ENCODE measurements around the gene CD48.

Gene CD48

GRCh38 chr1:160676869-160677597, 34.6 kb downstream of the CD48 start:
- no peak for DNase-seq (ENCODE audit: low read depth)

DNA sequence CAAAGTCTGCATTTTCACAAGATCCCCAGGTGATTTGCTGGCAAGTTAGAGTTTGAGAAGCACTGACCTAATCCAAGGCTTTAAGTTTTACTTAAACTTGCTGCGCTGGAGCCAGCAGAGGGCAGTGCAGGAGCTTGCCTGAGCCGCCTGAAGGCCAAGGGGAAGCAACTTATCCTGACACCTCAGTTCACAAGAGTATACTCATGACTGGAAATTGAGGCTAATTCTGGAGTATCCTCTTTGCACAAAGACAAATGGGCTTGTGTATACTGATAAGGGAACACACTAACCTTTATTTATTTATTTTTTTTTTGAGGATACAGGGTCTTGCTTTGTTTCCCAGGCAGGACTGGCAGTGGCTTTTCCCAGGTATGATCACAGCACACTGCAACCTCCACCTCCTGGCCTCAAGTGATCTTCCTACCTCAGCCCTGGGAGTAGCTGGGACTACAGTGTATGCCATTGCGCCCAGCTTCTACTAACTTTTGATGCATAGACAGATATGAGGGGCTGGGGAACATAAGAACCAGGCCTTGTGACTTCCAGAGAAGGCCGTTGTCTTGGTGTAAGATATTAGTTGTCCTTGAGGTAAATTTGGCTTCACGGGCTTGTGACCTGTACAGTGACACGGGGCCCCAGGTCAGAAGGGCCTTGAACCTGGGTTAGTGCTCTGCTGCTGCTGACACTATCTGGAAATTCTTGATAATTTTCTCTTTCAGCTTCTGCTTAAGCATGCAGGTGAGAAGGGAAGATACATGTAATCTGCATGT, 35.8 kb downstream of the CD48 start:
- peak; percentile 62 for DNase-seq (ENCODE audit: low read depth)

GRCh38 chr1:160674415-160674814, 37.2 kb downstream of the CD48 start:
- no peak for DNase-seq (ENCODE audit: low read depth)

DNA sequence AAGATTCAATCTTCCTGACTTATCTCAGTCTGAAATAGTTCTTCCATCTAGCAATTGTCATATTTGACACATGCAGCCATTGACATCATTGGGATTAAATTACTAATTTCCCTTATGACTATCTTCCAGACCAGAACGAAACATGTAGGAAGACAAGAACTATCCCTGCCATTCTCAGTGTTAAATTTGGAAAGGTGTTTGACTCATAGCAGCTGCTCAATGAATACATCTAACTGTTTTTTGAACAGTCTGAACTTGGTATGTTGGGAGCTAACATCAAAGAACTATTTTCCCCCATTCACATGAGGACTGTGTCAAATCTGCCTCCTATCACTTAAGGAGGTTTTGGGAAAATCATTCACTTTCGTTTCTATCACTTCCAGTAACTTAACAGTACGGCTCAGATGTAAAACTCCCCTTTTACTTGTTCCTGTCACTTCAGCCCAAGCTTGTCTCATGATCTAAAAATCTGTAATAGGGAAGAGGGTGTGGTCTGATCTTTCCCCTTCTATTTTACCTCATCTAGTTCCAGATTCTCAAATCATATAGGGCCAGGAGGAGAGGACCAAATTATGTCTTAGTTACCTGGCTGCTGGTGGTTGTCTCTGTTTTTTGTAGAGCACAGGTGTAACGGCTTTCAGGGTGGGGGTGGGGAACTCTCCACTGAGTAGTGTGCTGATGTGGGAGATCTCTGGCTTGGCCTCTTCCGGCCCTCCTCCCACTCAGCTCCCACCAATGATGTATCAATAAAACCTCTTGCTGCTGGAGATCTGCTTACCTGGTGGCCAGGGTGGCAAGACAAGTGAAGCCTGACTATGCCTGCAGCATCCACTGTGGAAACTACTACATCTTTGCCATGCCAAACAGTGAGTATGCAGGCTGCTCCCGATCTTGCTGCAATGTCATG, 38.6 kb downstream of the CD48 start:
- DNase-seq (ENCODE audit: low read depth) = no peak

GRCh38 chr1:160671603-160672517, 39.8 kb downstream of the CD48 start:
- no peak for DNase-seq (ENCODE audit: low read depth)

- DNase-seq (ENCODE audit: low read depth) = no peak
Measured at GRCh38 chr1:160670701-160671100, 40.9 kb downstream of the CD48 start.

DNA sequence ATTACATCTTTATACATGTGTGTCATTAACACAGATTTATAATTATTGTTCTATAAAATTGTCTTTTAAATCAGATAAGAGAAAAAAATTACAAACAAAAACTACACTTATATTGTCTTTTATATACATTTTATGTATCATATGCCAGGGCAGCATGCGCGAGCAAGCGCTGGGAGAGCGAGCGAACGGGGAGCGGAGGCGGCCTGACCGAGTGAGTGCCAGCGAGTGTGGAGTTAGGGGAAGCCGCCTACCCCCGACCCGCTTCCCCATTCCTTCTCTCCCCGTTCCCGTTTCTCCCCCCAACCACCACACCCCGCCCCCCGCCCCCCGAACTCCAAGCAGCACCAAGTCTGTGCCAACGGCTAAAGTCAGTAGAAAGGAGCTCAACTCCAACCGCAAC, 41.8 kb downstream of the CD48 start:
- no peak for DNase-seq (ENCODE audit: low read depth)

- no peak for DNase-seq (ENCODE audit: low read depth)
Measured at GRCh38 chr1:160669276-160669675, 42.3 kb downstream of the CD48 start.

DNA sequence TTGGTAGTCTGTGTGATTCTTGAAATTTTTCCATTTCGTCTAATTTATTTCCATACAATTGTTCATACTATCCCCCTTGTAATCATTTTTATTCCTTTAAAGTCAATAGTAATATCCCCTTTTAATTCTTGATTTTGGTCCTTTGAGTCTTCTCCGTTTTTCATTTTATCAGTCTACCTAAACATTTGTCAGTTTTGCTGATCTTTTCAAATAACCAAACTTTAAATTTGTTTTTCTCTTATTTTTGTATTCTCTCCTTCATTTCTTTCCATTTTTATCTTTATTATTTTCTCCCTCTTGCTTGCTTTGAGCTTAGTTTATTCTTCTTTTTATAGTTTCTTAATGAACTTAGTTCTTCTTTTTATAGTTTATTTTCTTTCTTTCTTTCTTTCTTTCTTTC, 43.7 kb downstream of the CD48 start:
- DNase-seq (ENCODE audit: low read depth) = no peak

GRCh38 chr1:160666079-160666442, 45.6 kb downstream of the CD48 start:
- DNase-seq (ENCODE audit: low read depth) = no peak

DNA sequence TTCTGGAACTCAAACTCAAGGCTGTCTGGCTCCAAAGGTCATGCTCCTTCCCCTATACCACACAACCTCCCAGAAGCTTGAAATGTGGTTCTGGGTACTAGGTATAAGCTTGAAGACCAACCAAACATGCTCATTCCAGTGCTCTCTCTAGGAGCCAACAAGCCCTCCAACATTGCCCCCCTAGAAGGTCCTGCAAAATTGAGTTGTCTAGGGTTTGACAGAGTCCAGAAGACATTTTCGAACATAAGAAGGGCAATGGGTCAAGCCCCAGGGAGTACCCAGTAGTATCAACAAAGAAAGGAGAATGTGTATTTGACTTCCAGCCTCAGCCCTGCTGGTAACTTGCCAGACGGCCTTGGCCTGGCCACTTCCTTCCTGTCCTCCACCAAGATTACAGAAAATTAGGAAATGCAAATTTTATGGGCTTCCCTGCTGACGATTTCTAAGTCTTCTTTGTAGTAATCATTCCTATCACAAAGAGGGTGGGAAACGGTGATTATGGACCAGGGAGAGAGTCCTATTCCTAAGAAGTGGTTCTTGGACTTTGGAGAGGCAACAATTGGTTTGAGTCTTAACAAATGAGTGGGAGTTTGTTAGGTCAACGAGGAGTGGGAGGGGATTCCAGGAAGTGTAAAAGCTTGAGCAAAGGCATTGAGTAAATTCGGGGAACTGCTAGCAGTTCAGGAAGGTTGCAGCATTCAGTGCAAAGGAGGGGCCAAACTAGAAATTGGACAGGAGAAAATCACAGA, 46.1 kb downstream of the CD48 start:
- DNase-seq (ENCODE audit: low read depth) = no peak

DNA sequence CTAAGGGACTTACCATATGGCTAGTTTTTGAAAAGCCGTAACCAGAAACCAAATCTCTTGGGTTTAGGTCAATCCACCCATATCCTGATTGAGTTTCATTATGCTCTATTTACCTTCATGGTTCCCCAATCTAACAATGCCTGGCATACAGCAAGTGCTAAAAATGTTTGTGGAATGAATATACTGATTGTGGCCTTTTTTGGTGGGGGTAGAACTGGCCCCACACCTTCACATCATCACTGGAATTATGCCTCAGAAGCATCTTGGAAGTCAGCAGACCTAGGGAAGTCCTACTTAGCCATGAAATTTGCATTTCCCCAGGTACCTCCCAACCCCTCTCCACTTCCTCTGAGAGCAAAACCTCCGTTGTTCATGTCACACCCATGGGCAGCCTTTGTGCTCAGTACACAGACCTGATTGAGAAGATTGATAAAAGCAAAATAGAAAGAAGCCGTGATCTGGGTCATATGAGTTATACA, 47.0 kb downstream of the CD48 start:
- no peak for DNase-seq (ENCODE audit: low read depth)

DNA sequence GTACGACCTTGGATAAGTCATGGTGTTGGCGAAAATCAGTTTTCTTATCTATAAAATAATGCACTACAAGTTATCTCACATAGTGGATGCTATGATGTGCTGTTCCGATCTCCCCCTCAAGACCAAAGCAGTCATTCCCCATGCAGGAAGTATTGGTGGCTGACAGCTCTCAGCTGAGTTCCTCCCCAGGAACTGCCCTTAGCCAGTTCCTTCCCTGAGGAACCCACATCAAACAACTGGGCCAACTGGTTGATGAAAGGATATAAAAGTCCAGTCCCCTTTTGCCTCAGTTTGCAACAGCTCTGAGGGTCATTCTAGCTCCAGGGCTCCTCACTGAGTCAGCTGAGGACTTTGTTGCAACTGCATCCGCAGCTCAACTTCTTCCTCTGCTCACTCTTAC, 48.7 kb downstream of the CD48 start:
- no peak for DNase-seq (ENCODE audit: low read depth)

DNA sequence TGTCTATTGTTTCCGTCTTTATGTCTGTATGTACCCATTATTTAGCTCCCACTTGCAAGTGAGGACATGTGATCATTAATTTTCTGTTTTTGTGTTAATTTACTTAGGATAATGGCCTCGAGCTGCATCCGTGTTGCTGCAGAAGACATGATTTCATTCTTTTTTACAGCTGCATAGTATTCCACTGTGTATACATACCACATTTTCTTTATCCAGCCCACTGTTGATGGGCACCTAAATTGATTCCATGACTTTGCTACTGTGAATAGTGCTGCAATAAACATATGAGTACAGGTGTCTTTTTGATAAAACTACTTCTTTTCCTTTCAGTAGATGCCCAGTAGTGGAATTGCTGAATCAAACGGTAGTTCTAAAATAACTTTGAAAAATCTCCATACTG, 52.1 kb downstream of the CD48 start:
- DNase-seq (ENCODE audit: low read depth) = no peak

GRCh38 chr1:160658814-160659193, 52.8 kb downstream of the CD48 start:
- no peak for DNase-seq (ENCODE audit: low read depth)

GRCh38 chr1:160658162-160658813, 53.3 kb downstream of the CD48 start:
- DNase-seq (ENCODE audit: low read depth) = no peak

DNA sequence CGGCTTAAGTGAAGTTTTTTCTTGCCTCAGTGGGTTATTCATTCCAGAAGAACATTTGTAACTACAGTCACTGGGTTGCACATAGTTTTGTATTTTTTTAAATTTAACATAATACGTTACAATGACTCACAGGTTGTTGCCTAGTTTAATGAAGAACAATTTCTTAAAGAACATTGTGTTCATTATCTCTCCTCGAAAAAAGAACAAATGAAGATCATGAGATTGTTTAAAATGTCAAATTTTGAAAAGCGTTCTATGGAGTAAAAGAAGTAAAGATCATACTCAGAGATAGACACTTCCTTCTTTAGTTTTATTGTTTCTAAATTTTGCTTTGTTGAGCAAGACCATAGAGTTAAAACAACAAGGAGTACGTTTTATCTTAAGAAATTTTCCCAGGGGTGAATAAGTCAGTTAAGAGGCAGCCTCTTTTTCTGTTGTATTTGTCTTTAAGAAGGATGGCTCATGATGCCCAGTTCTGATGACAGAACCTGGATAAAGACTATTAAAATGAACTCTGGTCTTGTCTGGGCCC, 54.3 kb downstream of the CD48 start:
- no peak for DNase-seq (ENCODE audit: low read depth)

DNA sequence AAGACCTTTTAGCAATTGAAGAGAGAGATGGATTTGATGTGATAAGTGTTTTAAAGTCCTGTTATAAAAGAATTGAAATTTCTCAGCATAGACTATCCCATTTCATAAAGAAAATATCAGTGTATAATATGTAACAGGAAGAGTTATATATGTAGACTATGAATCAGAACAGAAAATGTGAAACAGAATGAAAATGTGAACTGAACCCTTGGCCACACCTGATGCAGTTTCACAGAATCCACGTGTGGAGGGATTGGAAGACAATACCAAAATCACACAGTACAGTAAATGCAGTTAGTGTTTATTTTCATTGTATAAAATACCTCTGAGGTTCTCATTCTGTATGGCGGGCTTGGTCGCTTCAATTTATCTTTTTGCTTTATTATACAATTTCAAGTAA, 54.9 kb downstream of the CD48 start:
- DNase-seq (ENCODE audit: low read depth) = no peak

GRCh38 chr1:160653620-160654016, 58.0 kb downstream of the CD48 start:
- no peak for DNase-seq (ENCODE audit: low read depth)
